Keratinocyte (primary cell): ENCODE results near the gene ADAMTS2. TPM values are rescaled to one million over a fixed set of nuclear protein-coding genes. Genes with fewer than 3 reads are reported as not detected.

Source experiments
- DNase-seq: peaks from one replicate; pipeline ENCODE4 v3.0.0-alpha.2; 2011; ENCODE audit warnings: low read depth, missing footprints, low spot score
- FAIRE-seq: peaks from 2 replicates; lab custom pipeline; 2011; peaks lifted over from hg19 to GRCh38; lab: Jason Lieb, UNC
- H2AFZ ChIP-seq: 2 replicates; pipeline ENCODE4 v1.6.0; 2012; ENCODE audit warnings: low read length, control low read depth, inconsistent platforms; ENCODE audit not compliant: control insufficient read depth
- H3K27ac ChIP-seq: 2 replicates; pipeline ENCODE4 v1.5.1; 2011; ENCODE audit warnings: low read length; ENCODE audit not compliant: control insufficient read depth, insufficient read depth
- H3K27me3 ChIP-seq: 3 replicates; pipeline ENCODE4 v1.6.0; 2011; ENCODE audit warnings: low read length; ENCODE audit not compliant: control insufficient read depth, insufficient read depth; ENCODE audit errors: extremely low read depth
- H3K36me3 ChIP-seq, 2 experiments: 2 replicates in 1 of 2; 3 replicates in 1 of 2; pipeline ENCODE4 v1.5.1; 2011; ENCODE audit warnings: low read length in 2 of 2, mild to moderate bottlenecking in 1 of 2; ENCODE audit not compliant: control insufficient read depth in 2 of 2, insufficient read depth in 2 of 2; ENCODE audit errors: extremely low read depth in 1 of 2
- H3K4me1 ChIP-seq: 3 replicates; pipeline ENCODE4 v1.5.1; 2011; ENCODE audit warnings: low read length; ENCODE audit not compliant: control insufficient read depth, insufficient read depth; ENCODE audit errors: extremely low read depth
- H3K4me2 ChIP-seq: 3 replicates; pipeline ENCODE4 v1.6.0; 2011; ENCODE audit warnings: low read depth, low read length; ENCODE audit not compliant: control insufficient read depth, insufficient read depth; ENCODE audit errors: extremely low read depth
- H3K4me3 ChIP-seq, 3 experiments: fragments of 200-600 bp in 1 of 3; sonication (generic) in 1 of 3; 2 replicates in 2 of 3; 3 replicates in 1 of 3; pipeline ENCODE4 v1.5.1; 2011 to 2016; ENCODE audit warnings: low read length in 3 of 3, mild to moderate bottlenecking in 3 of 3, control low read depth in 2 of 3, inconsistent platforms in 1 of 3, low read depth in 1 of 3, mixed read lengths in 1 of 3, mixed run types in 1 of 3, moderate library complexity in 1 of 3; ENCODE audit not compliant: control insufficient read depth in 2 of 3, insufficient read depth in 2 of 3; ENCODE audit errors: extremely low read depth in 1 of 3
- H3K79me2 ChIP-seq: 2 replicates; pipeline ENCODE4 v1.6.0; 2012; ENCODE audit warnings: low read length; ENCODE audit not compliant: control insufficient read depth, insufficient read depth
- H3K9ac ChIP-seq: 3 replicates; pipeline ENCODE4 v1.6.0; 2011; ENCODE audit warnings: low read length; ENCODE audit not compliant: control insufficient read depth, insufficient read depth; ENCODE audit errors: extremely low read depth
- H3K9me1 ChIP-seq: 3 replicates; pipeline ENCODE4 v1.6.0; 2011; ENCODE audit warnings: low read length; ENCODE audit not compliant: control insufficient read depth, insufficient read depth; ENCODE audit errors: extremely low read depth
- H3K9me3 ChIP-seq: 2 replicates; pipeline ENCODE4 v1.5.1; 2012; ENCODE audit warnings: low read depth, low read length; ENCODE audit not compliant: control insufficient read depth
- H4K20me1 ChIP-seq: 3 replicates; pipeline ENCODE4 v1.6.0; 2011; ENCODE audit warnings: low read length; ENCODE audit not compliant: control insufficient read depth, insufficient read depth; ENCODE audit errors: extremely low read depth
- CTCF ChIP-seq, 3 experiments: IDR thresholded peaks in 1 of 3; conservative IDR thresholded peaks in 1 of 3; optimal IDR thresholded peaks in 1 of 3; 2 replicates in 2 of 3; 3 replicates in 1 of 3; pipeline versions ENCODE3 to v1.5.1; 2011; ENCODE audit warnings: low read length in 3 of 3, mild to moderate bottlenecking in 3 of 3, moderate library complexity in 2 of 3, control low read depth in 1 of 3, inconsistent platforms in 1 of 3; ENCODE audit not compliant: insufficient read depth in 2 of 3; ENCODE audit errors: extremely low read depth in 1 of 3
- EZH2 ChIP-seq: IDR thresholded peaks from one replicate; pipeline ENCODE4 v1.6.1; 2012; ENCODE audit warnings: inconsistent platforms, mild to moderate bottlenecking, low read length, moderate library complexity
- dilution Hi-C: fragments of 300-500 bp; cut with MboI; formaldehyde crosslinking; loops from one replicate; pipeline ENCODE4 v1.7.0; 2020; ENCODE audit warnings: low sequenced_read_pairs; ENCODE audit not compliant: extremely low pct_ligation_motif_present
- polyA plus RNA-seq, 5 experiments: library from polyadenylated mRNA; depleted of rRNA in 3 of 5; stranded (reverse) in 3 of 5; stranded (forward) in 1 of 5; unstranded in 1 of 5; fragments of >200 nt; gene quantifications; 1 replicate in 1 of 5; 2 replicates in 3 of 5; 3 replicates in 1 of 5; pipeline versions ENCODE4 v1.2.1 to v1.2.3, GENCODE V29; 2011 to 2012; ENCODE audit warnings: missing spikeins in 2 of 5, low read depth in 1 of 5, low replicate concordance in 1 of 5

ADAMTS2 gene
- polyA plus RNA-seq, 1 donor (not counting 4 experiments of a cell fraction or from before 2014, with no cell fraction given) = not detected

- Histone ChIP-seq H3K27ac (no peak overlapping the region), H2AFZ (no peak overlapping the region), H4K20me1 (no peaks in the 10 kb centered on the region), H3K9me1 (no peaks in the 10 kb centered on the region), H3K4me1 (no peaks in the 10 kb centered on the region), H3K9ac (no peak overlapping the region), H3K4me3 (no peak overlapping the region), H3K79me2 (no peaks in the 10 kb centered on the region), H3K9me3 (peaks cover 2% of the 10 kb centered on the region), H3K4me2 (no peak overlapping the region), H3K36me3 (no peaks in the 10 kb centered on the region), H3K27me3 (peaks cover 42% of the 10 kb centered on the region)
- TF ChIP-seq EZH2 (no peak), CTCF (optimal IDR thresholded peaks at IDR 0.05 in 1 of 3, IDR thresholded peaks at IDR 0.05 in 1 of 3, conservative IDR thresholded peaks at IDR 0.05 in 1 of 3; ENCODE audit: extremely low read depth in 1 of 3, insufficient read depth in 2 of 3, low read length in 3 of 3) (no peak)
- no peak for DNase-seq
- FAIRE-seq = no peak
- dilution Hi-C loops = no loop called here
Measured at GRCh38 chr5:179342577-179342976, 2.7 kb downstream of the ADAMTS2 start.

DNA sequence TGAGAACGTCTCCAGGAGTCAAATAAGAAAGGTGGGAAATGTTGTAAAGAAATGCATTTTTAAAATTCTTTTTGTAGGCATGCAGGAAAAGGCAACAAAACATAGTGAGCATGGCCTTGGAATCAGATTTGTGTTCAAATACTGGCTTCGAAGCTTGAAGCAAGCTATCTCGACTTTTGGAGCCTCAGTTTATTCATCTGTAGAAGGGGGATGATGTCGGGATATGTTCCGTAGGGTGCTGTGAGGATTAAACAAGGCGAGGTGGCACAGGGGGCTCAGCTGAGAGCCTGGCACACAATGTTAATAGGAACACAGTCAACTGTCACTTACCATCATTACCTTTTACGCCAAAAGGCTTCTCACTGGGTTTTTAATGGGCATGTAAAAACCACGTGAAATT, 4.8 kb downstream of the ADAMTS2 start:
- Histone ChIP-seq H3K79me2 (no peaks in the 10 kb centered on the region), H3K36me3 (no peaks in the 10 kb centered on the region), H3K27ac (no peak overlapping the region), H3K9ac (no peak overlapping the region), H3K4me3 (no peak overlapping the region), H2AFZ (no peak overlapping the region), H3K9me1 (no peaks in the 10 kb centered on the region), H3K27me3 (peaks cover 26% of the 10 kb centered on the region), H3K4me2 (no peak overlapping the region), H3K4me1 (no peaks in the 10 kb centered on the region), H3K9me3 (peaks cover 6% of the 10 kb centered on the region), H4K20me1 (no peaks in the 10 kb centered on the region)
- FAIRE-seq (no peak), DNase-seq (no peak)
- TF ChIP-seq EZH2 (no peak), CTCF (optimal IDR thresholded peaks at IDR 0.05 in 1 of 3, IDR thresholded peaks at IDR 0.05 in 1 of 3, conservative IDR thresholded peaks at IDR 0.05 in 1 of 3; ENCODE audit: extremely low read depth in 1 of 3, insufficient read depth in 2 of 3, low read length in 3 of 3) (no peak)
- dilution Hi-C loops = no loop called here
